ENCODE results near the gene ABHD12. TPM values are rescaled to one million over a fixed set of nuclear protein-coding genes. Genes with fewer than 3 reads are reported as not detected.

ABHD12 gene
- total and polyA plus RNA-seq, 2 experiments from 2014 or later: 69.5 to 187 TPM

DNA sequence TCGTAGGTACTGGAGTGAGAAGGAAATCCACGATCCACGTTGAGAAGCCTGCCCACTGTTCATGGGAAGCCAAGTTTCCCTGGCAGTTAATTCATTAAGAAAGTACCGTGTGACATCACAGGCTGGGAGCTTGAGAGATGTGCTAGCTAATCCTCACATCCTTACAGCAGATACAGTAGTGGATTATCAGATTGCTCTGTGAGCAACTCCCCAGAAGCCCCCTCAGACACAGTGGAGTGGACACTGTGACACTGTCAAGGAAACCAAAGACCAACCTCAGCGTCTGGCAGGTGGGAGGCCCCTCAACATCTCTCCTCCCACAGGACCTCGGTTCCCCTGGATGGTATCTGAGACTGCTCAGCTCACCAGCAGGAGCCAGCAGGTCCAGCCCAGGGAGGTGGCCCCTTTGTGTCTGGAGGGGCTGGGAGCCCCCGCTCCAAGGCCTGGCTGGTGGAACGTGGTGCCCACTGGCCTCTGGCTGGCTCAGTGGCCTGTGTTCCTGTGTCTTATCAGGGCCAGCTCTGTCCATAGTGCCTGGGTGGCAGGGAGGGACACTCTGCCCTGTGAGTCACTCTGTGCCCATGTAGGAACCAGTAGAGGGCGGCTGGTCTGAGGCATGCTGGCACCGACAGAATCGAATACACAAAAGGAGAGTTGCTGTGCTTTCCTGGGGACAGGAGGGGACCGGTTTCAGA is 135.5 kb downstream of the ABHD12 start:
- H3K4me1 ChIP-seq (ENCODE audit: insufficient read depth): peaks cover 23% of the 10 kb centered on the region
- H3K4me2 ChIP-seq: no peak overlapping the region
- no peaks in the 10 kb centered on the region for H3K9me2 ChIP-seq (replicated peaks; ENCODE audit: insufficient read depth)
- TF ChIP-seq EZH2phosphoT487 (IDR thresholded peaks at IDR 0.05; ENCODE audit: low read depth, severe bottlenecking, unreplicated experiment): no peak
- TF ChIP-seq, protein P1, sequence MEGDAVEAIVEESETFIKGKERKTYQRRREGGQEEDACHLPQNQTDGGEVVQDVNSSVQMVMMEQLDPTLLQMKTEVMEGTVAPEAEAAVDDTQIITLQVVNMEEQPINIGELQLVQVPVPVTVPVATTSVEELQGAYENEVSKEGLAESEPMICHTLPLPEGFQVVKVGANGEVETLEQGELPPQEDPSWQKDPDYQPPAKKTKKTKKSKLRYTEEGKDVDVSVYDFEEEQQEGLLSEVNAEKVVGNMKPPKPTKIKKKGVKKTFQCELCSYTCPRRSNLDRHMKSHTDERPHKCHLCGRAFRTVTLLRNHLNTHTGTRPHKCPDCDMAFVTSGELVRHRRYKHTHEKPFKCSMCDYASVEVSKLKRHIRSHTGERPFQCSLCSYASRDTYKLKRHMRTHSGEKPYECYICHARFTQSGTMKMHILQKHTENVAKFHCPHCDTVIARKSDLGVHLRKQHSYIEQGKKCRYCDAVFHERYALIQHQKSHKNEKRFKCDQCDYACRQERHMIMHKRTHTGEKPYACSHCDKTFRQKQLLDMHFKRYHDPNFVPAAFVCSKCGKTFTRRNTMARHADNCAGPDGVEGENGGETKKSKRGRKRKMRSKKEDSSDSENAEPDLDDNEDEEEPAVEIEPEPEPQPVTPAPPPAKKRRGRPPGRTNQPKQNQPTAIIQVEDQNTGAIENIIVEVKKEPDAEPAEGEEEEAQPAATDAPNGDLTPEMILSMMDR (IDR thresholded peaks at IDR 0.05; ENCODE audit: poor library complexity): no peak
- no peak overlapping the region for H3K4me3 ChIP-seq
- no peaks in the 10 kb centered on the region for H3K27me3 ChIP-seq
- H3K36me3 ChIP-seq (replicated peaks; ENCODE audit: insufficient read depth, low read depth): no peaks in the 10 kb centered on the region
- H4K20me1 ChIP-seq (ENCODE audit: insufficient read depth, poor library complexity, severe bottlenecking): peaks cover 10% of the 10 kb centered on the region
- 77% methylated on average over 12 of the region's 12 CpGs for WGBS (ENCODE audit: low lambda C conversion rate, missing lambda C conversion rate)
- H3K27ac ChIP-seq: no peak overlapping the region
- H2AFZ ChIP-seq: no peak overlapping the region
- no peaks in the 10 kb centered on the region for H3K9me3 ChIP-seq (ENCODE audit: low read depth)
- no peak for DNase-seq (ENCODE audit: low spot score)
- H3K79me2 ChIP-seq: peaks cover 91% of the 10 kb centered on the region

DNA sequence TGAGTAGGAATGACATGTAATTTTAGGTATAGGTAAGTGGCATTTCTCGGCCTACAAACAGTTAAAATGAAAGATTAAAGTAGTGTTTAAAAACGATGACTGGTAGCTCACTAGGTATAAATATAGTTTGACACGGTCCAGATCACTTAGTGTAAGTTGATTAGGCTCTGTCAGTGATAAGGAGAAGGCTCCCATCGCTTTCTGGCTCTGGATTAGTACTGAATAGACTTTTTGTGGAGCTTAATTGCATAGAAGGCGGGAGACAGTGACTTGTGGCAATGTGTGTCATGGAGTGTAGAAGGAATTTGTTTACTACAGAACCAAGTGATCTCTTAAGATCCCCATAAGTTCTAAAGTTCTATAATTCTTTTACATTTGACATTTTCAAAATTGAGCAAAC is 136.1 kb downstream of the ABHD12 start:
- peaks cover 10% of the 10 kb centered on the region for H4K20me1 ChIP-seq (ENCODE audit: insufficient read depth, poor library complexity, severe bottlenecking)
- H3K36me3 ChIP-seq (replicated peaks; ENCODE audit: insufficient read depth, low read depth): no peaks in the 10 kb centered on the region
- no peaks in the 10 kb centered on the region for H3K9me3 ChIP-seq (ENCODE audit: low read depth)
- DNase-seq (ENCODE audit: low spot score): no peak
- whole genome bisulfite sequencing (ENCODE audit: low lambda C conversion rate, missing lambda C conversion rate): 52% methylated on average over 5 of the region's 5 CpGs
- peaks cover 25% of the 10 kb centered on the region for H3K4me1 ChIP-seq (ENCODE audit: insufficient read depth)
- H3K4me2 ChIP-seq: no peak overlapping the region
- no peak overlapping the region for H3K4me3 ChIP-seq
- no peaks in the 10 kb centered on the region for H3K27me3 ChIP-seq
- H3K9me2 ChIP-seq (replicated peaks; ENCODE audit: insufficient read depth): no peaks in the 10 kb centered on the region
- no peak for TF ChIP-seq EZH2phosphoT487 (IDR thresholded peaks at IDR 0.05; ENCODE audit: low read depth, severe bottlenecking, unreplicated experiment)
- TF ChIP-seq, protein P1 (IDR thresholded peaks at IDR 0.05; ENCODE audit: poor library complexity): no peak
- no peak for TF ChIP-seq EZH2 (IDR thresholded peaks at IDR 0.05; ENCODE audit: borderline replicate concordance)
- H2AFZ ChIP-seq: no peak overlapping the region
- peaks cover 96% of the 10 kb centered on the region for H3K79me2 ChIP-seq
- no peak overlapping the region for H3K27ac ChIP-seq

DNA sequence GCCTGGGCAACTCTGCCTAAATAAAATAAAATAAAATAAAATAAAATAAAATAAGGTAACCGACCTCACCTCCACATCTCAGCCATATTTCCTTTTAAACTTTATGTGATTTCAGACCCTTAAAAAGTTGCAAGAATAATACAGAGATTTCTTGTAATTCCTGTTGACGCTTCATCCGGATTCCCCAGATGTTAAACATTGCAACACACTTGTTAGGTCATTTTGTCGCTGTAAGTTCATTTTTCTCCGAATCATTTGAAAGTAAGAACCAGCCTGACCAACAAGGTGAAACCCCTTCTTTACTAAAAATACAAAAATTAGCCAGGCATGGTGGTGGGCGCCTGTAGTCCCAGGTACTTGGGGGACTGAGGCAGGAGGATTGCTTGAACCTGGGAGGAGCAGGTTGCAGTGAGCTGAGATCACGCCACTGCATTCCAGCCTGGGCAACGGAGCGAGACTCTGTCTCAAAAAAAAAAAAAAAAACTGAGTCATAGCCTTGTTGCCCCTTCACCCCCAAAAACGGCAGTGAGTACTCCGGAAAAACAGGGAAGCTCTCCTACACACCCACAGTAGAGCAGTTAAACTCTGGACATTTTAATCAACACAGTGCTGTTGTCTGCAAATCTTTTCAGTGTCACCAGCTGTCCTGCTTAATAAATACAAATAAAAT is 136.9 kb downstream of the ABHD12 start:
- Histone ChIP-seq H3K36me3 (replicated peaks; ENCODE audit: insufficient read depth, low read depth) (no peaks in the 10 kb centered on the region), H3K9me2 (replicated peaks; ENCODE audit: insufficient read depth) (no peaks in the 10 kb centered on the region), H3K4me2 (peak overlapping the region; percentile 38), H4K20me1 (ENCODE audit: insufficient read depth, poor library complexity, severe bottlenecking) (peaks cover 10% of the 10 kb centered on the region), H2AFZ (no peak overlapping the region), H3K27me3 (no peaks in the 10 kb centered on the region), H3K27ac (peak overlapping the region; percentile 76), H3K9me3 (ENCODE audit: low read depth) (no peaks in the 10 kb centered on the region), H3K4me1 (ENCODE audit: insufficient read depth) (peaks cover 25% of the 10 kb centered on the region), H3K79me2 (peaks cover 100% of the 10 kb centered on the region), H3K4me3 (no peak overlapping the region)
- 81% methylated on average over 11 of the region's 11 CpGs for WGBS (ENCODE audit: low lambda C conversion rate, missing lambda C conversion rate)
- DNase-seq (ENCODE audit: low spot score): peak; percentile 3
- no peak for TF ChIP-seq EZH2phosphoT487 (IDR thresholded peaks at IDR 0.05; ENCODE audit: low read depth, severe bottlenecking, unreplicated experiment)
- TF ChIP-seq, protein P1 (IDR thresholded peaks at IDR 0.05; ENCODE audit: poor library complexity): no peak
- TF ChIP-seq EZH2 (IDR thresholded peaks at IDR 0.05; ENCODE audit: borderline replicate concordance): no peak
